Right kidney (tissue), 1 donor: ENCODE data around the gene GGT6.

Source experiments
- DNase-seq: peaks from one replicate; pipeline ENCODE4 v3.0.0-alpha.2; 2016

GGT6 gene

GRCh38 chr17:4538236-4539002 lies 22.0 kb downstream of the GGT6 start:
- no peak for DNase-seq

- no peak for DNase-seq
These were observed 22.7 kb downstream of the GGT6 start for GRCh38 chr17:4537451-4538235.

- DNase-seq, result peak; percentile 13
These were observed 23.5 kb downstream of the GGT6 start for GRCh38 chr17:4536742-4537411.

GRCh38 chr17:4536259-4536741 lies 24.1 kb downstream of the GGT6 start:
- DNase-seq, result peak; percentile 50

GRCh38 chr17:4535667-4536258 lies 24.6 kb downstream of the GGT6 start:
- DNase-seq, result no peak

GRCh38 chr17:4534928-4535666 lies 25.3 kb downstream of the GGT6 start:
- peak; percentile 36 for DNase-seq

- peak; percentile 14 for DNase-seq
These were observed 25.9 kb downstream of the GGT6 start for GRCh38 chr17:4534515-4534914.

- peak; percentile 36 for DNase-seq
These were observed 26.6 kb downstream of the GGT6 start for GRCh38 chr17:4533523-4534504.

- DNase-seq, result no peak
These were observed 27.4 kb downstream of the GGT6 start for GRCh38 chr17:4532860-4533522.

GRCh38 chr17:4531988-4532736 lies 28.2 kb downstream of the GGT6 start:
- no peak for DNase-seq

- peak; percentile 14 for DNase-seq
These were observed 29.3 kb downstream of the GGT6 start for GRCh38 chr17:4530799-4531730.

- no peak for DNase-seq
These were observed 30.7 kb downstream of the GGT6 start for GRCh38 chr17:4529533-4530152.

GRCh38 chr17:4527566-4528125 lies 32.7 kb downstream of the GGT6 start:
- no peak for DNase-seq

- DNase-seq, result no peak
These were observed 33.2 kb downstream of the GGT6 start for GRCh38 chr17:4527134-4527533.

- DNase-seq, result no peak
These were observed 34.5 kb downstream of the GGT6 start for GRCh38 chr17:4525691-4526397.

GRCh38 chr17:4523946-4524345 lies 36.4 kb downstream of the GGT6 start:
- no peak for DNase-seq

GRCh38 chr17:4522661-4523060 lies 37.7 kb downstream of the GGT6 start:
- DNase-seq, result no peak
